ENCODE results near the gene TMEM150A.
A peak's percentile ranks its signal among the peaks of the same experiment; 100 is the strongest.

- TF ChIP-seq, protein P1, sequence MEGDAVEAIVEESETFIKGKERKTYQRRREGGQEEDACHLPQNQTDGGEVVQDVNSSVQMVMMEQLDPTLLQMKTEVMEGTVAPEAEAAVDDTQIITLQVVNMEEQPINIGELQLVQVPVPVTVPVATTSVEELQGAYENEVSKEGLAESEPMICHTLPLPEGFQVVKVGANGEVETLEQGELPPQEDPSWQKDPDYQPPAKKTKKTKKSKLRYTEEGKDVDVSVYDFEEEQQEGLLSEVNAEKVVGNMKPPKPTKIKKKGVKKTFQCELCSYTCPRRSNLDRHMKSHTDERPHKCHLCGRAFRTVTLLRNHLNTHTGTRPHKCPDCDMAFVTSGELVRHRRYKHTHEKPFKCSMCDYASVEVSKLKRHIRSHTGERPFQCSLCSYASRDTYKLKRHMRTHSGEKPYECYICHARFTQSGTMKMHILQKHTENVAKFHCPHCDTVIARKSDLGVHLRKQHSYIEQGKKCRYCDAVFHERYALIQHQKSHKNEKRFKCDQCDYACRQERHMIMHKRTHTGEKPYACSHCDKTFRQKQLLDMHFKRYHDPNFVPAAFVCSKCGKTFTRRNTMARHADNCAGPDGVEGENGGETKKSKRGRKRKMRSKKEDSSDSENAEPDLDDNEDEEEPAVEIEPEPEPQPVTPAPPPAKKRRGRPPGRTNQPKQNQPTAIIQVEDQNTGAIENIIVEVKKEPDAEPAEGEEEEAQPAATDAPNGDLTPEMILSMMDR (IDR thresholded peaks at IDR 0.05), result peak; percentile 35 to 85 (median 48)
- TF ChIP-seq POLR2A (IDR thresholded peaks at IDR 0.05), result peak; percentile 81 to 86
Measured at GRCh38 chr2:85602476-85603234, at the start of gene TMEM150A.

Measured in tibial nerve (tissue), 3 donors.